ENCODE data around the gene DPM3. TPM values are rescaled to one million over a fixed set of nuclear protein-coding genes. Genes with fewer than 3 reads are reported as not detected.

Gene DPM3
- total RNA-seq, 2 donors from 2014 or later: 6.2 to 106 TPM

GRCh38 chr1:155134322-155134721, 6.0 kb downstream of the DPM3 start:
- Histone ChIP-seq H3K9me3 (no peaks in the 10 kb centered on the region), H3K4me3 (no peak overlapping the region), H3K4me1 (peaks cover 88% of the 10 kb centered on the region), H3K27ac (peak overlapping the region; percentile 94 to 99 (median 98)), H3K36me3 (replicated peaks in 1 of 2; ENCODE audit: insufficient read depth in 1 of 2, low read depth in 2 of 2) (peaks cover 4 to 9% of the 10 kb centered on the region in 2 donors), H3K27me3 (no peaks in the 10 kb centered on the region)
- ATAC-seq (no peak), DNase-seq (no peak)
- TF ChIP-seq CTCF (IDR thresholded peaks at IDR 0.05) (no peak), POLR2A (IDR thresholded peaks at IDR 0.05) (no peak)
- intact Hi-C loops (cut with DNase I): loop anchor here (5.0 kb wide), 1 partner anchor 33 kb away; no protein-coding TSS in a partner anchor
- 17 to 31% methylated on average over 1 of the region's 1 CpG for WGBS, 2 donors

GRCh38 chr1:155133799-155134281, 6.5 kb downstream of the DPM3 start:
- DNase-seq: no peak
- Histone ChIP-seq H3K36me3 (replicated peaks in 1 of 2; ENCODE audit: insufficient read depth in 1 of 2, low read depth in 2 of 2) (peaks cover 4 to 9% of the 10 kb centered on the region in 2 donors), H3K9me3 (no peaks in the 10 kb centered on the region), H3K27me3 (no peaks in the 10 kb centered on the region), H3K4me1 (peaks cover 85% of the 10 kb centered on the region), H3K27ac (peak overlapping the region in 3 of 4 donors; percentile 94 to 99 (median 99)), H3K4me3 (no peak overlapping the region)
- TF ChIP-seq POLR2A (IDR thresholded peaks at IDR 0.05) (no peak), CTCF (IDR thresholded peaks at IDR 0.05) (no peak)
- WGBS, 2 donors: 34 to 56% methylated on average over 7 of the region's 7 CpGs
- no peak for ATAC-seq
- intact Hi-C loops (cut with DNase I): loop anchor here (5.0 kb wide), 1 partner anchor 33 kb away; no protein-coding TSS in a partner anchor

- Histone ChIP-seq H3K36me3 (replicated peaks in 1 of 2; ENCODE audit: insufficient read depth in 1 of 2, low read depth in 2 of 2) (peaks cover 4 to 9% of the 10 kb centered on the region in 2 donors), H3K27ac (peak overlapping the region in 3 of 4 donors; percentile 94 to 99 (median 96)), H3K4me1 (peaks cover 70% of the 10 kb centered on the region), H3K4me3 (no peak overlapping the region), H3K27me3 (no peaks in the 10 kb centered on the region), H3K9me3 (no peaks in the 10 kb centered on the region)
- DNase-seq (no peak), ATAC-seq (no peak)
- intact Hi-C loops (cut with DNase I): loop anchor here (5.0 kb wide), 1 partner anchor 35 kb away; no protein-coding TSS in a partner anchor
- no peak for TF ChIP-seq CTCF (IDR thresholded peaks at IDR 0.05)
- TF ChIP-seq POLR2A (IDR thresholded peaks at IDR 0.05): no peak
- WGBS, 2 donors: 58 to 67% methylated on average over 2 of the region's 2 CpGs
Observed at GRCh38 chr1:155131856-155132255, 8.5 kb downstream of the DPM3 start.

GRCh38 chr1:155131285-155131684, 9.0 kb downstream of the DPM3 start:
- DNase-seq (peak; percentile 80 to 92 (median 88)), ATAC-seq (no peak)
- intact Hi-C loops (cut with DNase I): loop anchor here (5.0 kb wide), 1 partner anchor 36 kb away; no protein-coding TSS in a partner anchor
- H3K27ac ChIP-seq: peak overlapping the region; percentile 61 to 99 (median 95)
- peak in 2 of 3 donors; percentile 30 to 39 for TF ChIP-seq POLR2A (IDR thresholded peaks at IDR 0.05)
- TF ChIP-seq CTCF (IDR thresholded peaks at IDR 0.05): no peak
- H3K27me3 ChIP-seq: no peaks in the 10 kb centered on the region
- H3K36me3 ChIP-seq (replicated peaks in 1 of 2; ENCODE audit: insufficient read depth in 1 of 2, low read depth in 2 of 2): peaks cover 4 to 9% of the 10 kb centered on the region in 2 donors
- H3K4me1 ChIP-seq: peaks cover 72% of the 10 kb centered on the region
- 21 to 38% methylated on average over 8 of the region's 8 CpGs for WGBS, 2 donors
- H3K4me3 ChIP-seq: no peak overlapping the region
- H3K9me3 ChIP-seq: no peaks in the 10 kb centered on the region
